HG03342 (cell line): ENCODE results near the gene VWA5B1.

Experiments
- ATAC-seq: cut with Tn5 transposase; IDR thresholded peaks from one replicate; pipeline ENCODE4 v1.9.1; 2021; ENCODE audit warnings: mild to moderate bottlenecking, moderate library complexity; ENCODE audit not compliant: unreplicated experiment

VWA5B1 gene

GRCh38 chr1:20365421-20366055 lies 74.9 kb downstream of the VWA5B1 start:
- ATAC-seq: no peak

DNA sequence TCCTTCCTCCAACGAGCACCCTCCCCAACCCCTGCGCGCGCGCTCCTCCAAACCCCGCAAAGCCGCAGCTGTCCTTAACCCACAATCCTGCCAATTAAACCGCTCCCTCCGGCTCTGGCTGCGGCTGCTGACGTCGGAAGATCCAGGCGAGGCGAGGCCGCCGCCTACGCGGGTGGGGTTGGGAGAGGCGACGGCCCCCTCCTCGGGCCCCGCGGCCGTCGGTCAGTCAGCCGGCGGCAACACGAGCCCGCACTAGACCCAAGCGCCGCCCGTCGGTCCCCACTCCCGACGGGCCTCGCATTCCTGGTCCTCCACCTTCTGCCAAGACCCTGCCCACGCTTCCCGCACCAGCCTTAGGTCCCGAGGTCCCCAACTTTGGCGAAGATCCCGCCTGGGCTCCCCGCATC lies 75.4 kb downstream of the VWA5B1 start:
- ATAC-seq: no peak

DNA sequence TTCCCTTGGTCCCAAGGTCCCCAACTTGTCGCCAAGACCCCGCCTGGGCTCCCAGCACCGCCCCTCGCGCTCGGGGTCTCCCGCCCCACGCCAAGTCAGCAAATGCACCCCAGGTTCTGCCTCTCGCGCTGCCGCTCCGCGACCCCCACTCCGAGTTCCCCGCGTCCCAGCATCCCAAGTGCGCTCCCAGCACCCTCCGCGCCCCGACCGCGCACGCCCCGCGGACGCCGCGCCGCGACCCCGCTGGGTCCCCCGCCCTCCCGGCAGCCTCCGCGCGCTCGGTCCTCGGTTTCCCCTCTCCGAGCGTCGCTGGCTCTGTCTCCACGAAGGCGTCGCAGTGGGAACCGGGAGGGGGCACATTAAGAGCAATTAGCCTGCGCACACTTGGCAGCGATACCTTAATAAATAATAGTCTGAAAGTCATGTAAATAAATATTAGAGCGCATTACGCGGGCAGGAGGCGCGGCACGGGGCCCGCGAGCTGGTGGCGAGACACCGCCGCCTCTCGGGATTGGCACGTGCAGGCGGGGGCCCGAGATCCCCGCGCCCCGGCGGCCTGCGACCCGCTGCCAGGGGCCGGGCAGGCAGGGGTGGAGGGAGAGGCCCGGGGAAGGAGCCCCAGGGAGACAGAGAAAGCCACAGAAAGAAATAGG lies 75.9 kb downstream of the VWA5B1 start:
- ATAC-seq: no peak

- ATAC-seq: no peak
These were observed 76.5 kb downstream of the VWA5B1 start for GRCh38 chr1:20367116-20367585.

DNA sequence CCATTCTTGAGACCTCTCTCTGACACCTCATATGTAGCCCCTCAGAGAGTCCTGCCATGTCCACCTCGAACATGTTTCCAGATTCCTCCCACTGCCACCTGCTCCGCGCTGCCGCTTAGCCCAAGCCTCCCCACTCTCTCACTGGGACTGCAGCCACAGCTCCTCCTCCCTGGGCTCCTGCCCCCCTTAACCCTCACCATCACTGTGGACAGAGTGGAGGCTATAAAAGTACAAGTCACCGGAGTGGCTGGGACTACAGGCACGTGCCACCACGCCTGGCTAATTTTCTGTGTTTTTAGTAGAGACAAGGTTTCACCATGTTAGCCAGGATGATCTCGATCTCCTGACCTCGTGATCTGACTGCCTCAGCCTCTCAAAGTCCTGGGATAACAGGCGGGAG lies 77.0 kb downstream of the VWA5B1 start:
- ATAC-seq: no peak

DNA sequence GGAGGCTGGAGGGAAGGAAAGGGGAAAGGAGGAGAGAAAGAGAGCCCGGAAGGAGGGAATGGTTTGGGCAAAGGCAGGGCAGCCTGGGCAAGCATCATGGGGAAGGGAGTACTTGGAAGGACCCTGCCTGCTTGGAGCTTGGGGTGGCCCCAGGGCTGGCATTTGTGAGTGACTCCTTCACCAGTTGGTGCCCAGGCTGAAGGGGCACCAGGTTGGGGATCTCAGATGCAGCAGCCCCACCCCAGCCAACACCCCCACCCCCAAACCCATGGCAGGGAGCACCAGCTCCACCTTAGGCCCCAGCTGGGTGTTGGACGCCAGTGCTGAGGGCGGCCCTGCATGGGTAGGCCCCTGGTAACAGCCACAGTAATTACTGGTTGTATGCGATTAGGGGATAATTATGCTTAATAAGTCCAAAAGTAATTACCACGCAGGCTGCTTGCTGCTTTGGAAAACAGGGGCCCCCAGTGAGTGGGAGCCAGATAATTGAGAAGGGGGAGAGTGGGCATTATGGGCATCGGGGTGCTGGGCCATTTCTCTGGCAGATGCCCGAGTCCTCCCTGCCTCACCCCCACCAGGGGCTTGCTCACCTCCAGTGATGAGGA lies 78.3 kb downstream of the VWA5B1 start:
- no peak for ATAC-seq

GRCh38 chr1:20370698-20371097 lies 80.0 kb downstream of the VWA5B1 start:
- ATAC-seq: no peak

DNA sequence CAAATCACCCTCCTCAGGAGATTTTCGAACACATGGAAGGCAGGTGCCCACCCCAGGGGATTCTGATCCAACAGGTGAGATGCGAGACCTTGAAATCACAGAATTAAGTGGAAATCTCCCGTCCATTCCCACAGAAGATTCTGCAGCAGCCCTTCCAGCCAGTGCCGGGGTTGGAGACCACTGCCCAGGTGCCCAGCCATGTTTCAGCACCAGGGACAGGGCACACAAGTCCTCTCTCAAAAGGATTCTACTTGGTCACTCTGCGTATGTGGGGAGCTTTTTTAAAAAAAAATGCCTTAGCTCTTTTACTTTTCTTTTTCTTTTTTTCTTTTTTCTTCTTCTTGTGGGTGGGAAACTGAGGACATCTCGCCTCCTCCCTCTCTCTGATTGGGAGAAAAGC lies 80.7 kb downstream of the VWA5B1 start:
- ATAC-seq: no peak

GRCh38 chr1:20371883-20372282 lies 81.2 kb downstream of the VWA5B1 start:
- no peak for ATAC-seq

- no peak for ATAC-seq
These were observed 82.0 kb downstream of the VWA5B1 start for GRCh38 chr1:20372676-20373075.

- ATAC-seq: no peak
These were observed 82.6 kb downstream of the VWA5B1 start for GRCh38 chr1:20373286-20373685.

- no peak for ATAC-seq
These were observed 83.1 kb downstream of the VWA5B1 start for GRCh38 chr1:20373764-20374163.

- no peak for ATAC-seq
These were observed 84.9 kb downstream of the VWA5B1 start for GRCh38 chr1:20375563-20375962.

GRCh38 chr1:20376171-20376570 lies 85.5 kb downstream of the VWA5B1 start:
- ATAC-seq: no peak

GRCh38 chr1:20376880-20377494 lies 86.3 kb downstream of the VWA5B1 start:
- ATAC-seq: no peak

DNA sequence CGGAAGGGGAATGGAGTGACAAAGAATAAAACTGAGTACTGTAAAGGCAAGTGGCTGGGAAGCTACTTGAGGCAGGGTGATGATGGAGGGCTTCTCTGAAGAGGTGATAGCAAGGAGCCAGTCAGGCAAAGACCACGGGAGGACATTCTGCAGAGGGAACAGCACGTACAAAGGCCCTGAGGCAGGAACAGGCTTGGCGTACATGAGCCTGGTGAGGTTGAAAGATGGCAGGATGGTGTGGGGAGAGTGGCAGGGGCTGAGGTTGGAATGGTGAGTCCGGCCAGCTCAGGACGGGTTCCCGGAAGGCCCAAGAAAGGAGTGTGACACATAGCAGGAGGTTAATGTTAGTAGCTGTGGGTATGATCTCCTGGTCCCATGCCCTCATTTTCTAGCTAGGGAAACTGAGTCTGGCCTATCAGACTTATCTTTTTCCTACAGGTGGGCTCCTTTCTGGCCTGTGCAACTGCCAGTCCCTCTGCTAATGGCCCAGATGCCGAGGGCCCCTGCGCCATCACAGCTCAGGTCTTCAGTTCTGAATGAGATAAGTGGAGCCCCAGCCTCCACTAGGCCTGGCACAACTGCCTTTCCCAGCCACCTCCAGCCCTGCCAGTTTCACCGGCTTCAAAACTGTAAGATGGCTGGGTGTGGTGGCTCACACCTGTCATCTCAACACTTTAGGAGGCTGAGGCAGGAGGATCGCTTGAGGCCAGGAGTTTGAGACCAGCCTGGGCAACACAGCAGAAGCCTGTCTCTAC lies 87.0 kb downstream of the VWA5B1 start:
- no peak for ATAC-seq

GRCh38 chr1:20379075-20379474 lies 88.4 kb downstream of the VWA5B1 start:
- no peak for ATAC-seq

DNA sequence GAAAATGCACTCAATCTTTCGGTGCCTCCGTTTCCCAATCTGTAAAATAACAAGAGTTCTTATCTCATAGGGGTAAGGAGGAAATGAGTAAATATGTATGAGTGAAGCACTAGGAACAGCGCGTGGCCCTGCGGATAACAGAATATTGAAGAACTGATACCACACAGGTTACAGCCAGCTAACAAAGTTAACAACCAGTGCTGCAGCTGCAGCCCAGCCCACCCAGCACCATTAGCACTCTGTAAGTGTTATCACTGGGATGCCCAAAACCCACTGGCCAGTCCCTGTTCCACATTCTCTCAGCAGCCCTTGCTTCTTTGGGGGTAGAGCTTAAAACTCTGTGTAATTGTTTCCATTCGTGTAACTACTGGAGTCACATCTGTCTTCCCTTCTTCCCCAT lies 89.5 kb downstream of the VWA5B1 start:
- no peak for ATAC-seq

- ATAC-seq: no peak
These were observed 90.0 kb downstream of the VWA5B1 start for GRCh38 chr1:20380616-20381035.

GRCh38 chr1:20381045-20381641 lies 90.5 kb downstream of the VWA5B1 start:
- no peak for ATAC-seq

DNA sequence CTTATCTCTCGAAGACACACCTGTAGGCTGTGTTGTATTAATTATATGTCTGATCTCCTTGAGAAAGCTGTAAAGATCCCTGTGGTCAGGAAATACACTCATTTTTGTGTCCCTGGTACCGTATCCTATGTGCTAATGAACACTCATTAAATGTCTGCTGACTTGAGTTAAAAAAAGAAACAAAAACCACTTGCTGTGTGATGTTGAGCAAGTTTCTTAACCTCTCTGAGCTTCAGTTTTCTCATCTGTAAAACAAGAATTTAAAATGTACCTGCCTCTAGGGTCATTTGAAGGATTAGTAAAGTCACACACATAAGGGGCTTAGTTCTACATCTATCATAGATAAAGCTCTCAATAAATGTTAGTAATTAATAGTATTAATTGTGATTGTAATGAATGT lies 91.3 kb downstream of the VWA5B1 start:
- no peak for ATAC-seq
